ENCODE data around the gene CD84. TPM values are rescaled to one million over a fixed set of nuclear protein-coding genes. Genes with fewer than 3 reads are reported as not detected.

The CD84 gene
- total RNA-seq, 4 donors from 2014 or later: 2.7 to 24.8 (median 5.2) TPM

- Histone ChIP-seq H3K4me3 (peak within 1 kb of the TSS; percentile 16 to 46 (median 38)), H3K27ac (peak within 1 kb of the TSS; percentile 35 to 81 (median 78)), H3K27me3 (no peaks in the 10 kb centered on the region), H3K9me3 (no peaks in the 10 kb centered on the region), H3K4me1 (peaks cover 0 to 4% (median 0%) of the 10 kb centered on the region in 4 donors), H3K36me3 (no peaks in the 10 kb centered on the region)
- no peak for TF ChIP-seq CTCF (IDR thresholded peaks at IDR 0.05)
- TF ChIP-seq POLR2A (IDR thresholded peaks at IDR 0.05): peak in 1 of 2 donors; percentile 20
- DNase-seq: peak in 2 of 3 donors; percentile 56 to 68
Observed at GRCh38 chr1:160522622-160523345, 56.5 kb downstream of the CD84 start, which contains the start of gene SLAMF6. Gene SLAMF6, minus strand, starts transcription at chr1:160523255. Its CDS starts 63 bp downstream, at chr1:160523192.

GRCh38 chr1:160522136-160522535 lies 57.2 kb downstream of the CD84 start:
- Histone ChIP-seq H3K9me3 (no peaks in the 10 kb centered on the region), H3K27ac (peak overlapping the region; percentile 35 to 81 (median 62)), H3K4me3 (peak overlapping the region; percentile 11 to 46 (median 26)), H3K36me3 (no peaks in the 10 kb centered on the region), H3K4me1 (peaks cover 0 to 4% (median 0%) of the 10 kb centered on the region in 4 donors), H3K27me3 (no peaks in the 10 kb centered on the region)
- TF ChIP-seq CTCF (IDR thresholded peaks at IDR 0.05): no peak
- no peak for DNase-seq

GRCh38 chr1:160521554-160521953 lies 57.7 kb downstream of the CD84 start:
- Histone ChIP-seq H3K27ac (peak overlapping the region; percentile 48 to 81 (median 64)), H3K4me3 (peak overlapping the region in 3 of 4 donors; percentile 23 to 36 (median 33))
- no peak for TF ChIP-seq CTCF (IDR thresholded peaks at IDR 0.05)
- TF ChIP-seq POLR2A (IDR thresholded peaks at IDR 0.05): no peak

GRCh38 chr1:160520999-160521398 lies 58.3 kb downstream of the CD84 start:
- peak in 1 of 3 donors; percentile 40 for DNase-seq
- Histone ChIP-seq H3K9me3 (no peaks in the 10 kb centered on the region), H3K27me3 (no peaks in the 10 kb centered on the region), H3K4me1 (peaks cover 0 to 10% (median 0%) of the 10 kb centered on the region in 4 donors), H3K36me3 (no peaks in the 10 kb centered on the region), H3K27ac (peak overlapping the region; percentile 48 to 81 (median 64)), H3K4me3 (peak overlapping the region; percentile 23 to 36 (median 33))
- TF ChIP-seq POLR2A (IDR thresholded peaks at IDR 0.05) (no peak), CTCF (IDR thresholded peaks at IDR 0.05) (no peak)

More at GRCh38 chr1:160521554-160521953, 57.7 kb downstream of the CD84 start:
- Histone ChIP-seq H3K36me3 (no peaks in the 10 kb centered on the region), H3K9me3 (no peaks in the 10 kb centered on the region), H3K27me3 (no peaks in the 10 kb centered on the region), H3K4me1 (peaks cover 0 to 5% (median 0%) of the 10 kb centered on the region in 4 donors)
- no peak for DNase-seq

- H3K27ac ChIP-seq: peak overlapping the region; percentile 51 to 81 (median 70)
Observed at GRCh38 chr1:160520582-160520981, 58.7 kb downstream of the CD84 start.

More at GRCh38 chr1:160520582-160520981, 58.7 kb downstream of the CD84 start:
- no peaks in the 10 kb centered on the region for H3K27me3 ChIP-seq
- H3K9me3 ChIP-seq: no peaks in the 10 kb centered on the region
- peaks cover 0 to 11% (median 0%) of the 10 kb centered on the region in 4 donors for H3K4me1 ChIP-seq
- no peak for DNase-seq
- H3K4me3 ChIP-seq: peak overlapping the region in 3 of 4 donors; percentile 23 to 36 (median 33)
- TF ChIP-seq POLR2A (IDR thresholded peaks at IDR 0.05): no peak
- no peak for TF ChIP-seq CTCF (IDR thresholded peaks at IDR 0.05)
- no peaks in the 10 kb centered on the region for H3K36me3 ChIP-seq

Data from Peyer's patch (tissue), 4 donors.